Loucy (cell line): ENCODE data around the gene SLC4A8.

Experiments
- H2AFZ ChIP-seq: fragments of 200-600 bp; sonication (generic); 2 replicates; pipeline ENCODE4 v1.6.0; 2016; ENCODE audit warnings: antibody characterized with exemption, mild to moderate bottlenecking, low read length, moderate library complexity
- H3F3A ChIP-seq: fragments of 200-600 bp; 2 replicates; pipeline ENCODE4 v1.6.0; 2016; ENCODE audit warnings: antibody characterized with exemption, low read depth, mild to moderate bottlenecking
- H3K27me3 ChIP-seq: fragments of 200-600 bp; sonication (generic); 2 replicates; pipeline ENCODE4 v1.6.1; 2014; ENCODE audit warnings: low read length, mild to moderate bottlenecking; ENCODE audit not compliant: insufficient read depth, poor library complexity, severe bottlenecking
- H3K36me3 ChIP-seq: fragments of 200-600 bp; sonication (generic); 2 replicates; pipeline ENCODE4 v1.6.1; 2016; ENCODE audit warnings: low read length; ENCODE audit not compliant: insufficient read depth
- H3K4me1 ChIP-seq: fragments of 200-600 bp; sonication (generic); 2 replicates; pipeline ENCODE4 v1.5.1; 2014; ENCODE audit warnings: low read length, mild to moderate bottlenecking; ENCODE audit not compliant: insufficient read depth, poor library complexity, severe bottlenecking
- H3K4me2 ChIP-seq: fragments of 200-600 bp; sonication (generic); 2 replicates; pipeline ENCODE4 v1.6.0; 2014; ENCODE audit warnings: antibody characterized with exemption, low read length, low read depth, mild to moderate bottlenecking; ENCODE audit not compliant: poor library complexity, severe bottlenecking
- H3K4me3 ChIP-seq: fragments of 200-600 bp; sonication (generic); 2 replicates; pipeline ENCODE4 v1.5.1; 2014; ENCODE audit warnings: low read length, mild to moderate bottlenecking, mixed read lengths; ENCODE audit not compliant: poor library complexity, severe bottlenecking
- H3K79me2 ChIP-seq: fragments of 200-600 bp; sonication (generic); 2 replicates; pipeline ENCODE4 v1.6.1; 2014; ENCODE audit warnings: low read length; ENCODE audit not compliant: insufficient read depth
- H3K9ac ChIP-seq: fragments of 200-600 bp; sonication (generic); 2 replicates; pipeline ENCODE4 v1.6.0; 2014; ENCODE audit warnings: mild to moderate bottlenecking, low read depth, low read length, moderate library complexity; ENCODE audit not compliant: poor library complexity, severe bottlenecking
- H3K9me2 ChIP-seq: fragments of 200-600 bp; sonication (generic); replicated peaks from 2 replicates; pipeline ENCODE4 v1.6.1; 2016; ENCODE audit warnings: low read depth, low read length, mixed read lengths
- H3K9me3 ChIP-seq: fragments of 200-600 bp; sonication (generic); 2 replicates; pipeline ENCODE4 v1.6.1; 2014; ENCODE audit warnings: mild to moderate bottlenecking, antibody characterized with exemption, low read length, low read depth; ENCODE audit not compliant: insufficient read depth
- H4K20me1 ChIP-seq: fragments of 200-600 bp; sonication (generic); 2 replicates; pipeline ENCODE4 v1.6.0; 2014; ENCODE audit warnings: antibody characterized with exemption, low read length, mild to moderate bottlenecking; ENCODE audit not compliant: insufficient read depth, poor library complexity, severe bottlenecking
- CTCF ChIP-seq: fragments of 200-600 bp; sonication (generic); conservative IDR thresholded peaks from 2 replicates; pipeline ENCODE4 v1.5.1; 2014; ENCODE audit warnings: mild to moderate bottlenecking, antibody characterized with exemption, low read length
- EZH2phosphoT487 ChIP-seq: fragments of 200-600 bp; IDR thresholded peaks from 2 replicates; pipeline ENCODE4 v1.6.1; 2018; ENCODE audit warnings: antibody characterized with exemption, mild to moderate bottlenecking, moderate library complexity, borderline replicate concordance

SLC4A8 gene

DNA sequence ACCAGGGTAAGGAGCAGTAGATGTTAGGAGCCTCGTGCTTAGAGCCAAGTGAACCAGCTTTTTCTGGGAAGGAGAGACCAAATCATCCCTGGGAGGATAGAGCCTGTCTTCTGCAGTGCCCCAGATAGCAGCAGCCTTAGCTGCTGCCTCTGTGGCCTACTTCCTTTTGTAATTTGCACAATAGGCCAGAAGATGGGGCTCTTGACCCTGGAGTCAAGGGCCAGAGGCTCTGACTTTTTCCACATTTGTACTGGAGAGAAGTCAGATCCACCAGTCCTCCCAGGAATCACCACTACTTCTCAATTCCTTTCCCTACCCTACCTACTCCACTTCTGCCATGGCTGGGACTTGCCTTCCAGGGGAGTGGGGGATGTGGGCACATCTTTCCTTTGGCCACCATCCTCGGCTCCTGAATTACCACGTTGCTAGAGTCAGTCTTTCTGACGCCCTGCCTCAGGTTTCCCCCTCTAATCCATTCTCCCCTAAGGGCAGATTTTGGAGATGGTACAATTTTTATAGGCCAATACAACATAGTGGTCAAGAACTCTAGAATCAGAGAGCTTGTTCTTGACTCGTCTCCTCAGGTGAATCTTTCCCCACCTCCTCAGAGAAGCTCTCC is 3.3 kb upstream of the SLC4A8 start:
- H3F3A ChIP-seq = no peaks in the 10 kb centered on the region
- no peaks in the 10 kb centered on the region for H3K27me3 ChIP-seq
- no peak overlapping the region for H3K4me3 ChIP-seq
- H3K4me1 ChIP-seq = peaks cover 37% of the 10 kb centered on the region
- H3K4me2 ChIP-seq = no peak overlapping the region
- H4K20me1 ChIP-seq = peaks cover 1% of the 10 kb centered on the region
- H3K36me3 ChIP-seq = no peaks in the 10 kb centered on the region
- H3K9me2 ChIP-seq = no peaks in the 10 kb centered on the region
- H3K79me2 ChIP-seq = peaks cover 14% of the 10 kb centered on the region
- no peaks in the 10 kb centered on the region for H3K9me3 ChIP-seq
- peak; percentile 79 for TF ChIP-seq CTCF
- TF ChIP-seq EZH2phosphoT487 = no peak
- H3K9ac ChIP-seq = no peak overlapping the region
- no peak overlapping the region for H2AFZ ChIP-seq

DNA sequence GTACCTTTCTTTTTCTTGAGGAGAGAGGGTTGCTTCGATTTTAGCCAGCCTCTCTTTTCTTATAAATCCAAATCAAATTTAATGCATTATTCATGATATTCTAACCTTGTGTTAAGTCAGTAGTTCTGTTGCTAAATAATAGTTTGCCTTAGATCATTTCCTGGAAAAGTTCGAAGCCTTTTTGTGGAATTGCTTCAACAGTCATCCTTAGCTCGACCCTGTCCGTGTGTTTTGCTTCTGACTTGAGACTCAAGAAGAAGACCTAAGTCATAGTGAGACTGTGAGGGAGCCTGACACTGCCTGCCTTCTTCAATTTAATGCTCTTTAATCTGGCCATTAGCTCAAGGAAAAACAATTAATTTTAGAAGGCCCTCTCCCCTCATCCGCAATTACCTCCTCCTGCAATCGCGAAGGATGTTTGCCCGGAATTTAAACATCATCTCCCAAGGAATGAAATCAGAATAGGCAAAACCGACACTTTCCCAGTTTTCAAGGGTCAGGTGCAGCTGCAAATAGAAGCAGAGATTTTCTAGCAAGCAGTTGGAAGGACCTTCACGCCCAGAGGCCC is 453 bp upstream of the SLC4A8 start:
- no peak for TF ChIP-seq CTCF
- TF ChIP-seq EZH2phosphoT487 = no peak
- Histone ChIP-seq H4K20me1 (peaks cover 5% of the 10 kb centered on the region), H3F3A (no peaks in the 10 kb centered on the region), H2AFZ (no peak overlapping the region), H3K36me3 (no peaks in the 10 kb centered on the region), H3K4me1 (peaks cover 45% of the 10 kb centered on the region), H3K9me3 (no peaks in the 10 kb centered on the region), H3K4me2 (peak overlapping the region; percentile 60), H3K9me2 (no peaks in the 10 kb centered on the region), H3K79me2 (peaks cover 34% of the 10 kb centered on the region), H3K9ac (peak overlapping the region; percentile 3), H3K27me3 (no peaks in the 10 kb centered on the region), H3K4me3 (peak overlapping the region; percentile 78)

DNA sequence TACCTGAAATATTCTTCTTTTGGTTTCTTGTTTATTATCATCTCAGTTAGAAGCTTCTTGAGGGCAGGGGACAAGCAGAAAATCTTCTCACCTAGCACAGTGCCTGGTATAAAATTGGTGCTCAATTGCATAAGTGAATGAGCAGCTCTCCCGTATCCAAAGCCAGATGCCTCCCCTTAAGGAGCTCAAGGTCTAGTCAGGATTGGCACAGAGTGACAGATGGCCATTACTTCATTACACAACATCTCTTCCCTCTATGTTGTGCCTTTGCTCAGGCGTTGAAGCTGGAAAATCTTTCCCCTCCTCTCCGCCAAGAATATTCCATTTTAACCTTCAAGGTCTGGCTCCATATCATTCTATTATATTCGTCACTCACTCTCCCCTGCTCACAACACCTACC is 3.6 kb downstream of the SLC4A8 start:
- H3F3A ChIP-seq = no peaks in the 10 kb centered on the region
- peak overlapping the region; percentile 95 for H3K4me2 ChIP-seq
- H3K9ac ChIP-seq = no peak overlapping the region
- no peak for TF ChIP-seq EZH2phosphoT487
- no peak for TF ChIP-seq CTCF
- H3K27me3 ChIP-seq = no peaks in the 10 kb centered on the region
- H3K9me2 ChIP-seq = no peaks in the 10 kb centered on the region
- H3K4me1 ChIP-seq = peaks cover 61% of the 10 kb centered on the region
- no peaks in the 10 kb centered on the region for H3K9me3 ChIP-seq
- peaks cover 68% of the 10 kb centered on the region for H3K79me2 ChIP-seq
- no peaks in the 10 kb centered on the region for H3K36me3 ChIP-seq
- no peak overlapping the region for H2AFZ ChIP-seq
- H3K4me3 ChIP-seq = peak overlapping the region; percentile 1
- peaks cover 5% of the 10 kb centered on the region for H4K20me1 ChIP-seq
